Neural crest cell (in vitro differentiated cells): ENCODE measurements around the gene BCAT1. TPM values are rescaled to one million over a fixed set of nuclear protein-coding genes. Genes with fewer than 3 reads are reported as not detected.

Experiments used
- DNase-seq: peaks from one replicate; pipeline ENCODE4 v3.0.0; 2021; ENCODE audit warnings: low read depth, mixed read lengths, low spot score
- H3K27ac Mint-ChIP-seq: one replicate; pipeline ENCODE4 v1.8.0; 2021; ENCODE audit warnings: mild to moderate bottlenecking, mixed read lengths; ENCODE audit not compliant: unreplicated experiment
- H3K27me3 Mint-ChIP-seq: 2 replicates; pipeline ENCODE4 v1.8.0; 2021; ENCODE audit warnings: low read depth, mild to moderate bottlenecking, mixed read lengths
- H3K36me3 Mint-ChIP-seq: 2 replicates; pipeline ENCODE4 v1.8.0; 2021; ENCODE audit warnings: low read depth, mild to moderate bottlenecking, mixed read lengths
- H3K4me1 Mint-ChIP-seq: 2 replicates; pipeline ENCODE4 v1.8.0; 2021; ENCODE audit warnings: mixed read lengths
- H3K4me3 Mint-ChIP-seq: one replicate; pipeline ENCODE4 v1.8.0; 2021; ENCODE audit warnings: mild to moderate bottlenecking, mixed read lengths
- H3K9me3 Mint-ChIP-seq: 2 replicates; pipeline ENCODE4 v1.8.0; 2021; ENCODE audit warnings: mixed read lengths
- total RNA-seq: library from RNA; stranded (reverse); gene quantifications from 2 replicates; pipeline ENCODE4 v1.2.1, GENCODE V29; 2021
- TF ChIP-seq, protein P1 (sequence below): fragments of 200-600 bp; sonication (generic); conservative IDR thresholded peaks from 2 replicates; pipeline ENCODE4 v1.5.0; 2021; ENCODE audit warnings: antibody characterized with exemption, mild to moderate bottlenecking

Gene BCAT1
- total RNA-seq, 1 donor from 2014 or later, result 199 TPM

DNA sequence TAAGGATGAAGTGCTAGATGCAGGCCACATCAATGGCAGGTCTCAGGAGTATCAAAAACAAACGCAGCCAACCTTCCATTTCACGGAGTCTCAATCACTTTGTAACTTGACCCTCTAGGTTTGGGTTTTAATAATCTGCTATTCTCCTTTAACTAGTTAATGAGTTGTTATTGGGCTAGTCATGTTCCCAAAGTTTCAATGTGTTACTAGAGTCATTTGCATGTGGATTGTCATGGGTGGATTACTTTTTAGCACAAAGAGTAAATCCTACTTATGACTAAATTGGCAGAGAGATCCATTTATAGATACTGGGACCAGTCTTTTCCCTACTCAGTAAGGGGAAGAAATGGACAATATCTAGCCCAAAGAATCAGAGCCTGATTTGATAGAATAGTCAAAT lies 151.0 kb downstream of the BCAT1 start:
- Mint-ChIP-seq H3K4me1 (peaks cover 3% of the 10 kb centered on the region), H3K9me3 (peaks cover 12% of the 10 kb centered on the region), H3K27ac (no peak overlapping the region), H3K36me3 (peaks cover 4% of the 10 kb centered on the region), H3K27me3 (no peaks in the 10 kb centered on the region), H3K4me3 (no peak overlapping the region)
- TF ChIP-seq, protein P1, sequence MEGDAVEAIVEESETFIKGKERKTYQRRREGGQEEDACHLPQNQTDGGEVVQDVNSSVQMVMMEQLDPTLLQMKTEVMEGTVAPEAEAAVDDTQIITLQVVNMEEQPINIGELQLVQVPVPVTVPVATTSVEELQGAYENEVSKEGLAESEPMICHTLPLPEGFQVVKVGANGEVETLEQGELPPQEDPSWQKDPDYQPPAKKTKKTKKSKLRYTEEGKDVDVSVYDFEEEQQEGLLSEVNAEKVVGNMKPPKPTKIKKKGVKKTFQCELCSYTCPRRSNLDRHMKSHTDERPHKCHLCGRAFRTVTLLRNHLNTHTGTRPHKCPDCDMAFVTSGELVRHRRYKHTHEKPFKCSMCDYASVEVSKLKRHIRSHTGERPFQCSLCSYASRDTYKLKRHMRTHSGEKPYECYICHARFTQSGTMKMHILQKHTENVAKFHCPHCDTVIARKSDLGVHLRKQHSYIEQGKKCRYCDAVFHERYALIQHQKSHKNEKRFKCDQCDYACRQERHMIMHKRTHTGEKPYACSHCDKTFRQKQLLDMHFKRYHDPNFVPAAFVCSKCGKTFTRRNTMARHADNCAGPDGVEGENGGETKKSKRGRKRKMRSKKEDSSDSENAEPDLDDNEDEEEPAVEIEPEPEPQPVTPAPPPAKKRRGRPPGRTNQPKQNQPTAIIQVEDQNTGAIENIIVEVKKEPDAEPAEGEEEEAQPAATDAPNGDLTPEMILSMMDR, result no peak
- DNase-seq, result no peak

GRCh38 chr12:24796876-24797275 lies 152.0 kb downstream of the BCAT1 start:
- H3K36me3 Mint-ChIP-seq, result peaks cover 2% of the 10 kb centered on the region
- DNase-seq, result no peak
- peaks cover 13% of the 10 kb centered on the region for H3K4me1 Mint-ChIP-seq
- no peak overlapping the region for H3K4me3 Mint-ChIP-seq
- H3K27ac Mint-ChIP-seq, result no peak overlapping the region
- peaks cover 9% of the 10 kb centered on the region for H3K9me3 Mint-ChIP-seq
- H3K27me3 Mint-ChIP-seq, result no peaks in the 10 kb centered on the region
- TF ChIP-seq, protein P1, result no peak

DNA sequence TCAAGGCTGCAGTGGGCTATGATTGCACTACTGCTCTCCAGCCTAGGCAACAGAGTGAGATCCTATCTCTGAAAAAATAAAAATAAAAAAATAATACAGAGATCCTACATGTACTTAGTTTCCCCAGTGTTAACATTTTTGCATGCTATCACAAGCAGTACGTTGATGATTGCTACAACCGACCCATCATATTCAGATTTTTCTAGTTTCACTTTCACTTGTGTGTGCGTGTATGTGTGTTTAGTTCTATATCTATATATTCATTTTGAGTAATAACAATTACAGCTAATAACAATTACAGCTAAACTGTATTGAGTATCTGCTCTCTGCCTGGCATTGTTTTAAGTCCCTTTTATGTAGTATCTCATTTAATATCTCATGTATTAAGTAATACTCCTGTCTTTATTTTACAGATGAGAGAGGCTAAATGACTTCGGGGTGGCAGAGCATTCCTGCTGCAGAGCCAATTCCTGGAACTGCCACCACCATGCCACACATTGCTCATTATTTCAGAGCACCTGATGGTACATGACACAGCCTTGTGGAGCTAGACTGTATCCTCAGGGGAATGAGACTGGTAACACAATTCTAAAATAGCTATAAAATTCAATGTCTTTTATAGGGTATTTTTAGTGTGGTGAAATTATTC lies 153.1 kb downstream of the BCAT1 start:
- TF ChIP-seq, protein P1, result no peak
- no peaks in the 10 kb centered on the region for H3K27me3 Mint-ChIP-seq
- H3K4me1 Mint-ChIP-seq, result peaks cover 17% of the 10 kb centered on the region
- DNase-seq, result no peak
- no peak overlapping the region for H3K27ac Mint-ChIP-seq
- H3K36me3 Mint-ChIP-seq, result no peaks in the 10 kb centered on the region
- H3K9me3 Mint-ChIP-seq, result peaks cover 5% of the 10 kb centered on the region
- H3K4me3 Mint-ChIP-seq, result no peak overlapping the region

- H3K4me1 Mint-ChIP-seq, result peaks cover 17% of the 10 kb centered on the region
- H3K9me3 Mint-ChIP-seq, result no peaks in the 10 kb centered on the region
- no peaks in the 10 kb centered on the region for H3K36me3 Mint-ChIP-seq
- H3K4me3 Mint-ChIP-seq, result no peak overlapping the region
- H3K27ac Mint-ChIP-seq, result no peak overlapping the region
- TF ChIP-seq, protein P1, result no peak
- no peaks in the 10 kb centered on the region for H3K27me3 Mint-ChIP-seq
- no peak for DNase-seq
Measured at GRCh38 chr12:24791622-24792021, 157.3 kb downstream of the BCAT1 start.

- no peak for DNase-seq
- no peaks in the 10 kb centered on the region for H3K9me3 Mint-ChIP-seq
- H3K27ac Mint-ChIP-seq, result no peak overlapping the region
- H3K4me3 Mint-ChIP-seq, result no peak overlapping the region
- H3K4me1 Mint-ChIP-seq, result peaks cover 17% of the 10 kb centered on the region
- TF ChIP-seq, protein P1, result no peak
- H3K27me3 Mint-ChIP-seq, result no peaks in the 10 kb centered on the region
- H3K36me3 Mint-ChIP-seq, result no peaks in the 10 kb centered on the region
Measured at GRCh38 chr12:24788886-24789285, 160.0 kb downstream of the BCAT1 start.
